Prostate gland (tissue), 2 donors: ENCODE results near the gene DPEP1.
"Not testable (repeated sequence)": the region's sequence is repeated elsewhere in the genome, so short reads cannot be mapped to it uniquely, and the experiment has no call there.

Source experiments
- POLR2A ChIP-seq: fragments of 450-650 bp; IDR thresholded peaks from one replicate; pipeline ENCODE4 v1.6.1; 2016; ENCODE audit warnings: antibody characterized with exemption, mild to moderate bottlenecking
- POLR2AphosphoS5 ChIP-seq: sonication (generic); formaldehyde crosslinking; IDR thresholded peaks from one replicate; pipeline ENCODE4 v1.6.1; 2017; ENCODE audit warnings: antibody characterized with exemption
- TF ChIP-seq, protein P1 (sequence below), 4 experiments: fragments of 200-600 bp in 2 of 4; fragments of 450-650 bp in 2 of 4; sonication (generic) in 2 of 4; IDR thresholded peaks; 1 replicate in 3 of 4; 2 replicates in 1 of 4; pipeline ENCODE4 v1.5.1; 2016 to 2019; ENCODE audit warnings: antibody characterized with exemption in 4 of 4, mild to moderate bottlenecking in 2 of 4, moderate library complexity in 2 of 4

DNA sequence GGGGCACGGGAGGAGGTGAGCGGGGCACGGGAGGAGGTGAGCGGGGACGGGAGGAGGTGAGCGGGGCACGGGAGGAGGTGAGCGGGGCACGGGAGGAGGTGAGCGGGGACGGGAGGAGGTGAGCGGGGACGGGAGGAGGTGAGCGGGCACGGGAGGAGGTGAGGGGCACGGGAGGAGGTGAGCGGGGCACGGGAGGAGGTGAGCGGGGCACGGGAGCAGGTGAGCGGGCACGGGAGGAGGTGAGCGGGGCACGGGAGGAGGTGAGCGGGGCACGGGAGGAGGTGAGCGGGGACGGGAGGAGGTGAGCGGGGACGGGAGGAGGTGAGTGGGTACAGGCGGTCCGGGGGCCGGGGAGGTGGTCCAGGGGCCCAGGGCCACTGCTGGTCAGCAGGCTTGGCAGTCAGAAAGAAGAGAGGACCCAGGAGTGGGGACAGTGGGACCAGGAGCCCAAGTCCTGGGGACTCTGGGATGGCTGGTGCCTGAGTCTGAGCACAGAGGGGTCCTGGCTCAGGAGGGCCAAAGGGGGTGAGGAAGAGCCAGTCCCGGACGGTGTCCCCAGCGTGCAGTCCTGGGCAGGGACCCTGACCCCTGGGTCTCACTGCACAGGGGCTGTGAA is 42.4 kb upstream of the DPEP1 start:
- not testable (repeated sequence) for TF ChIP-seq POLR2AphosphoS5, POLR2A
- TF ChIP-seq, protein P1, sequence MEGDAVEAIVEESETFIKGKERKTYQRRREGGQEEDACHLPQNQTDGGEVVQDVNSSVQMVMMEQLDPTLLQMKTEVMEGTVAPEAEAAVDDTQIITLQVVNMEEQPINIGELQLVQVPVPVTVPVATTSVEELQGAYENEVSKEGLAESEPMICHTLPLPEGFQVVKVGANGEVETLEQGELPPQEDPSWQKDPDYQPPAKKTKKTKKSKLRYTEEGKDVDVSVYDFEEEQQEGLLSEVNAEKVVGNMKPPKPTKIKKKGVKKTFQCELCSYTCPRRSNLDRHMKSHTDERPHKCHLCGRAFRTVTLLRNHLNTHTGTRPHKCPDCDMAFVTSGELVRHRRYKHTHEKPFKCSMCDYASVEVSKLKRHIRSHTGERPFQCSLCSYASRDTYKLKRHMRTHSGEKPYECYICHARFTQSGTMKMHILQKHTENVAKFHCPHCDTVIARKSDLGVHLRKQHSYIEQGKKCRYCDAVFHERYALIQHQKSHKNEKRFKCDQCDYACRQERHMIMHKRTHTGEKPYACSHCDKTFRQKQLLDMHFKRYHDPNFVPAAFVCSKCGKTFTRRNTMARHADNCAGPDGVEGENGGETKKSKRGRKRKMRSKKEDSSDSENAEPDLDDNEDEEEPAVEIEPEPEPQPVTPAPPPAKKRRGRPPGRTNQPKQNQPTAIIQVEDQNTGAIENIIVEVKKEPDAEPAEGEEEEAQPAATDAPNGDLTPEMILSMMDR (IDR thresholded peaks at IDR 0.05): not testable (repeated sequence)
